ENCODE measurements around the gene COLEC12.
"Not testable (repeated sequence)": the region's sequence is repeated elsewhere in the genome, so short reads cannot be mapped to it uniquely, and the experiment has no call there.

Gene COLEC12

DNA sequence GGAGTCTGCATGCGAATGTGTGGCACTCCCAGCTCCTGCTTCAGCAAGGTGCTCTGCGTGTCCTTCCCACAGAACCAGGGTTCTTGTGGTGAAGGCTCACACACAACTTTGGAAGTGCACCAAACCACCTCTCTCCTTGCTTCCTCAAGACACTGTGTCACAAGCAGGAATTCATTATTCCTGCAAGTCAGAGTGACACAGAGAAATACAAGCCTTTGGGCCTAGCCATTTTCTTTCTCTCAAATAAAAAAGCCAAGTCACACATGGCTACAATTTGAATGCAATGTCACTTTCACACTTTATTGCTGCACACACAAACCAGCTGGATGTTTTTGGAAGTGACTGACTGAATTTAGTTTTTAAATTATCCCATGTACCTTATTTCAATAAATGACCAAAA is 202.6 kb downstream of the COLEC12 start:
- Histone ChIP-seq H3K27ac (ENCODE audit: insufficient read depth, low read depth, low read length, poor library complexity, severe bottlenecking) (no peak overlapping the region), H3K4me1 (ENCODE audit: control insufficient read depth, insufficient read depth, low read length) (no peaks in the 10 kb centered on the region), H3K4me3 (ENCODE audit: insufficient read depth, low read depth, low read length) (no peak overlapping the region), H3K27me3 (ENCODE audit: control insufficient read depth, insufficient read depth, low read length, poor library complexity, severe bottlenecking) (no peaks in the 10 kb centered on the region), H3K9me3 (ENCODE audit: control insufficient read depth, low read length) (no peaks in the 10 kb centered on the region), H3K36me3 (ENCODE audit: control insufficient read depth, insufficient read depth, low read length) (no peaks in the 10 kb centered on the region)
- WGBS, 2 experiments: 91 to 94% methylated on average over 2 of the region's 2 CpGs

DNA sequence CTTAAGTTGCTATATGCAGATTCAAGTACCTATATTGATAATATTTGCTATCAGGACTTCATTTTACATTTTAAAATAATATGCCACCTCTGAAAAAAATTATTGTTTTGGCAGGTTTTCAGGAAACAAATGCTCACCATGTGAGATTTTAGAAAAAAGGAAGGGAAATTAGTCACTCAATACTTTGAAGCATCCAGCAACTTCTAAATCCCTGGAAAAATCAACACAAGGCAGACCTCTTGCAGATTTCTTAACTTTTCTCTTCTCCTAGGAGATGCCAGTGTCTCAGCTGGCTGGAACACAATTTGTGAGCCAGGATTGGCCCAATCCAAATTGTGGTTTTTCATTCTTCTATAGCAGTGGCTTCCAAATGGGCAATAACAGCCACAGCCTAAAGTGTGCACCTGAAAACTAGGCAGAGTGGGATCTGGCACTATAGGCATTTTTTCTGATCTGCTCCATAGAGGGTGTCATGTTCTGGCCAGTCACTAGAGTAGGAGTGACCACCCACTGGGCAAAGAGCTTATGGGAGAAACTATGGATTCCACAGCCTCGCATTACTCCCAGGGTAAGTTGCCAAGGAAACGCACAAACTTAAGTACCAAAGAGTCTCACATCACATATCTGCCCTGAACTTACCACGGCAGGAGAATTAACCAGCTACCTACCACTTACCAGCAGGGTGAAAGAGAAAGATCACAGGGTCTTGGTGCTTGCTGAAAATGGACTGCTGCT is 204.6 kb downstream of the COLEC12 start:
- Histone ChIP-seq H3K4me1 (ENCODE audit: control insufficient read depth, insufficient read depth, low read length) (no peaks in the 10 kb centered on the region), H3K9me3 (ENCODE audit: control insufficient read depth, low read length) (no peaks in the 10 kb centered on the region), H3K27ac (ENCODE audit: insufficient read depth, low read depth, low read length, poor library complexity, severe bottlenecking) (no peak overlapping the region), H3K4me3 (ENCODE audit: insufficient read depth, low read depth, low read length) (no peak overlapping the region), H3K27me3 (ENCODE audit: control insufficient read depth, insufficient read depth, low read length, poor library complexity, severe bottlenecking) (no peaks in the 10 kb centered on the region), H3K36me3 (ENCODE audit: control insufficient read depth, insufficient read depth, low read length) (no peaks in the 10 kb centered on the region)
- 60 to 65% methylated on average over 3 of the region's 3 CpGs for WGBS, 2 experiments

DNA sequence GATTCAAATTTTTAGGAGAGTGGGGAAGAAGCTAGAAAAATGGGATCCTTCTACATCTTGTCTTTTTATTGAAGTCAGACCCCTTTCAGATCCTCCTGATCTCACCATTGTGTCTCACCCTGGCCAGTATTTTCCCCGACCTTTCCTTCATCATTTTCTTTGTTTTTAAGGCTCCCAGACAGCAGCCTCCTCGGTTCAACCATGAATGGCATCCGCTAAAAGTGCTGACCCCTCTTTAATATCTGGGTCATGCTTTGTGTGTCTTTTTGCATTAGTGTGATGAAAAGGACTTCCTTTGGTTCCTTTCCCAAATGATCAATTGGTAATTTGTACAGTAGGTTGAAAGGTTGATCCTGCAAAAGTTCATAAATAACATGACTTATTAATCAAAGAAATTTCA is 205.9 kb downstream of the COLEC12 start:
- Histone ChIP-seq H3K27ac (ENCODE audit: insufficient read depth, low read depth, low read length, poor library complexity, severe bottlenecking) (no peak overlapping the region), H3K4me3 (ENCODE audit: insufficient read depth, low read depth, low read length) (no peak overlapping the region), H3K27me3 (ENCODE audit: control insufficient read depth, insufficient read depth, low read length, poor library complexity, severe bottlenecking) (no peaks in the 10 kb centered on the region), H3K36me3 (ENCODE audit: control insufficient read depth, insufficient read depth, low read length) (no peaks in the 10 kb centered on the region), H3K4me1 (ENCODE audit: control insufficient read depth, insufficient read depth, low read length) (no peaks in the 10 kb centered on the region), H3K9me3 (ENCODE audit: control insufficient read depth, low read length) (no peaks in the 10 kb centered on the region)
- WGBS, 2 experiments: 83 to 88% methylated on average over 3 of the region's 3 CpGs

DNA sequence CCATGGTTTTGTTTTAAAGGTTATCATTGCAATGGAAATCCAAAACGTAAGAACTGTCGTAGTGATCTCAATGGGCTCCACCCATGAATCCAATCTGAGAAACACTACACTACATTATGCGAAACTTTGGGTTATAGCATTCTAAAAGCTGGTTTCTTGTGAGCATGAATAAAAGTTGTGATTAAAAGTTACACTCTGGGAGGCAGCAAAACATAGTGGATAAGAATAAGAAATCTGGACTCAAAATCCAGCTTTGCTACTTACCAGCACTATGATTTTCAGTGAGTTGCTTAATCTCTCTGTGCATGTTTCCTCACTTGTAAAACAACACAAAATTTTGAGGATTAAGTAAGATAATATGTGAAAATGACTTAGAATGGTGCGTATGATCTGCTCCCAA is 207.0 kb downstream of the COLEC12 start:
- no peak overlapping the region for H3K4me3 ChIP-seq (ENCODE audit: insufficient read depth, low read depth, low read length)
- WGBS, 2 experiments: 95 to 99% methylated on average over 3 to 4 of the region's 4 CpGs
- no peaks in the 10 kb centered on the region for H3K27me3 ChIP-seq (ENCODE audit: control insufficient read depth, insufficient read depth, low read length, poor library complexity, severe bottlenecking)
- no peaks in the 10 kb centered on the region for H3K9me3 ChIP-seq (ENCODE audit: control insufficient read depth, low read length)
- H3K36me3 ChIP-seq (ENCODE audit: control insufficient read depth, insufficient read depth, low read length): no peaks in the 10 kb centered on the region
- no peak overlapping the region for H3K27ac ChIP-seq (ENCODE audit: insufficient read depth, low read depth, low read length, poor library complexity, severe bottlenecking)
- no peaks in the 10 kb centered on the region for H3K4me1 ChIP-seq (ENCODE audit: control insufficient read depth, insufficient read depth, low read length)

DNA sequence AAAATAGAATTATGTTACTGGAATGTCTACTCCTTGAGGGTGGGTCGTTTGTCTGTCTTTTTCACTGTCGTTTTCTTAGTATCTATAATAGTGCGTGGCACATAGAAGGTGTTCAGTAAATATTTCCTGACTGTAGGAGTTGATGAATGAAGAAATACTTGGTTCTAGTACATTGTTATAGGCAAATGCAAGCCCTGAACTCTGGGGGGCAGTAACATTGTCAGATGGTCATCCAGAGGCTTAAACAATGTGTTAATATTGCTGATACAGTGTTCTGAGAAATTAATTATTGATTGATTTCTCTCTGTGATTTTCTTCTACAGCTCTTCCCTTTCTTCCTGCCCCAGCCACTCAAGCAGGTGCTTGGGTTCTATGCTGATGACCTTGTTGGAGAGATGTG is 208.2 kb downstream of the COLEC12 start:
- 89 to 90% methylated on average over 3 of the region's 3 CpGs for WGBS, 2 experiments
- no peaks in the 10 kb centered on the region for H3K9me3 ChIP-seq (ENCODE audit: control insufficient read depth, low read length)
- H3K27ac ChIP-seq (ENCODE audit: insufficient read depth, low read depth, low read length, poor library complexity, severe bottlenecking): no peak overlapping the region
- no peak overlapping the region for H3K4me3 ChIP-seq (ENCODE audit: insufficient read depth, low read depth, low read length)
- H3K36me3 ChIP-seq (ENCODE audit: control insufficient read depth, insufficient read depth, low read length): no peaks in the 10 kb centered on the region
- H3K4me1 ChIP-seq (ENCODE audit: control insufficient read depth, insufficient read depth, low read length): no peaks in the 10 kb centered on the region
- no peaks in the 10 kb centered on the region for H3K27me3 ChIP-seq (ENCODE audit: control insufficient read depth, insufficient read depth, low read length, poor library complexity, severe bottlenecking)

DNA sequence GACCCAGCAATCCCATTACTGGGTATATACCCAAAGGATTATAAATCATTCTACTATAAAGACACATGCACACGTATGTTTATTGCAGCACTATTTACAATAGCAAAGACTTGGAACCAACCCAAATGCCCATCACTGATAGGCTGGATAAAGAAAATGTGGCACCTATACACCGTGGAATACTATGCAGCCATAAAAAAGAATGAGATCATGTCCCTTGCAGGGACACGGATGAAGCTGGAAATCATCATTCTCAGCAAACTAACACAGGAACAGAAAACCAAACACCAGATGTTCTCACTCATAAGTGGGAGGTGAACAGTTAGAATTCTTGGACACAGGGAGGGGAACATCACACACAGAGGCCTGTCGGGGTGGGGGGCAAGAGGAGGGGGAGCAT is 210.5 kb downstream of the COLEC12 start:
- WGBS, 2 experiments: 79% methylated on average over 4 of the region's 4 CpGs
- H3K4me3 ChIP-seq (ENCODE audit: insufficient read depth, low read depth, low read length); H3K36me3 ChIP-seq (ENCODE audit: control insufficient read depth, insufficient read depth, low read length); H3K27ac ChIP-seq (ENCODE audit: insufficient read depth, low read depth, low read length, poor library complexity, severe bottlenecking); H3K9me3 ChIP-seq (ENCODE audit: control insufficient read depth, low read length); H3K27me3 ChIP-seq (ENCODE audit: control insufficient read depth, insufficient read depth, low read length, poor library complexity, severe bottlenecking); H3K4me1 ChIP-seq (ENCODE audit: control insufficient read depth, insufficient read depth, low read length): not testable (repeated sequence)

DNA sequence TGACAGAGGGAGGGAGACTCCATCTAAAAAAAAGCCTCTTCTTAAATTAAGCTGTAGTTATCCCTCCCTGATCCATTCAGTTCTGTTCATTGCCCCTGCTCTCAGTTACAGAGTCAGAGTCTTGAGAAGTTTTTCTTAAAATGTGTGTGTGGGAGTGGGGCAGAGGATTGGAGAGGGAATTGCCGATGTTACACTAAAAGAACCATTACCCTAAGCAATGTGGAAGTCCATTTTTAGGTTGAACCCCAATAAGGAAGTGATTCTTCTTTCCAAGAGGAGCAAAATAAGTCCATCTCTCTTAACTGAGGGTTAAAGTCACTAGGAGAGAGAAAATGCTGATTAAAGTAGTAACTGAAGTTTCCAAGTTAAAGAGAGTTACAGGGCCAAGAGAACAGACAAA is 211.5 kb downstream of the COLEC12 start:
- 0% methylated on average over 1 of the region's 1 CpG for WGBS, 2 experiments
- Histone ChIP-seq H3K9me3 (ENCODE audit: control insufficient read depth, low read length) (no peaks in the 10 kb centered on the region), H3K27ac (ENCODE audit: insufficient read depth, low read depth, low read length, poor library complexity, severe bottlenecking) (no peak overlapping the region), H3K4me3 (ENCODE audit: insufficient read depth, low read depth, low read length) (no peak overlapping the region), H3K4me1 (ENCODE audit: control insufficient read depth, insufficient read depth, low read length) (no peaks in the 10 kb centered on the region), H3K27me3 (ENCODE audit: control insufficient read depth, insufficient read depth, low read length, poor library complexity, severe bottlenecking) (no peaks in the 10 kb centered on the region), H3K36me3 (ENCODE audit: control insufficient read depth, insufficient read depth, low read length) (no peaks in the 10 kb centered on the region)

DNA sequence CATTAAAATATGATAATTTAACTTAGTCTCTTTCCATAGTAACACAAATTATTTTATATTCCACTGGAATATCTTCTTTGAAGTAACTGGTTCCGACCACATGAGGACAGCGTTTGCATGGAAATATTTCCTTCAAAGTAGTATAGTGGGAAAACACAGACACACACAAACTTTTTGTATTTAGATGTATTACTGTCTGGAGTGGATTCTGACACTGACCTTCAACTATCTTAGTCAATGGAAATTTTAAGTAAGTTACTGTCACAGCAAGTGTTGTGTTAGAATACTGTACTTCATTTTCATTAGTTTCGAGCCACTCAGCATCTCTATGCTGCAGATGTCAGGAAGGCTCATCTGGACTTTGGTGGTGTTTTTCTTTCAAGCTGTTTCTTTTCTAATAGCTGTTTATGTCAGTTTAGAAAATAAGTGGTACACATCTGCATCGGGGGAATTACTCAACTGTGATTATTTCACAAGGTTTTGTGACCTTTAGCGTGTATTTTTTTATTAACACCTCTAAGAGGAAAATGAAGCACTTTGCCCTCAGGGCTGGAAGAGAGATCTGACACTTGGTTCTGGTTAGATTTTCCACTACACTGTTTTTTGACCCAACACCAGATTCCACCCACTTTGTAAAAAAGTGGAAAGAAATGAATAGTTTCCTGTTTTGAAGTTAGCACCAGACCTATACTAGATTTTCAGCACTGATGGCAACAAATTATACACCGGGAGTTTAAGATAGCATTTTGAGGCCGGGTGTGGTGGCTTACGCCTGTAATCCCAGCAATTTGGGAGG is 213.8 kb downstream of the COLEC12 start:
- no peak overlapping the region for H3K27ac ChIP-seq (ENCODE audit: insufficient read depth, low read depth, low read length, poor library complexity, severe bottlenecking)
- H3K4me3 ChIP-seq (ENCODE audit: insufficient read depth, low read depth, low read length): no peak overlapping the region
- H3K27me3 ChIP-seq (ENCODE audit: control insufficient read depth, insufficient read depth, low read length, poor library complexity, severe bottlenecking): no peaks in the 10 kb centered on the region
- no peaks in the 10 kb centered on the region for H3K9me3 ChIP-seq (ENCODE audit: control insufficient read depth, low read length)
- no peaks in the 10 kb centered on the region for H3K4me1 ChIP-seq (ENCODE audit: control insufficient read depth, insufficient read depth, low read length)
- H3K36me3 ChIP-seq (ENCODE audit: control insufficient read depth, insufficient read depth, low read length): no peaks in the 10 kb centered on the region
- 89 to 95% methylated on average over 6 to 8 of the region's 8 CpGs for WGBS, 2 experiments

DNA sequence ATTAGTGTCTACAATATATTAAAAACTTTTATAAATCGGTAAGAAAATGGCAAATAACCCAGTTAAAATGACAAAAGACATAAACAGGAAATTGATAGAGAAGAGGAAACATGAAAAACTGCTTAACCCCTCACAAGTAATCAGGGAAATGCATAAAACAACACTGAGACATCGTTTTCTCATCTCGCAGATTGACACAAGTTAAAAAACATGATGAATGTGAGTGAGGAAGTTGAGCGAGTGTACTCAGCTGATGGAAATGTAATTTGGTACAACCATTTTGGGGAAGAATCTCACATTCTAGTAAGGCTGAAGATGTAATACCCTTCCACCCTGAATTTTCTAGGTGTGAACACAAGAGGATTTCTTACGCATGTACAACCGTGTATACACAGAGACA is 214.7 kb downstream of the COLEC12 start:
- H3K27ac ChIP-seq (ENCODE audit: insufficient read depth, low read depth, low read length, poor library complexity, severe bottlenecking): no peak overlapping the region
- 89 to 99% methylated on average over 5 of the region's 6 CpGs for WGBS, 2 experiments
- H3K4me1 ChIP-seq (ENCODE audit: control insufficient read depth, insufficient read depth, low read length): no peaks in the 10 kb centered on the region
- no peaks in the 10 kb centered on the region for H3K9me3 ChIP-seq (ENCODE audit: control insufficient read depth, low read length)
- no peak overlapping the region for H3K4me3 ChIP-seq (ENCODE audit: insufficient read depth, low read depth, low read length)
- no peaks in the 10 kb centered on the region for H3K27me3 ChIP-seq (ENCODE audit: control insufficient read depth, insufficient read depth, low read length, poor library complexity, severe bottlenecking)
- H3K36me3 ChIP-seq (ENCODE audit: control insufficient read depth, insufficient read depth, low read length): no peaks in the 10 kb centered on the region

DNA sequence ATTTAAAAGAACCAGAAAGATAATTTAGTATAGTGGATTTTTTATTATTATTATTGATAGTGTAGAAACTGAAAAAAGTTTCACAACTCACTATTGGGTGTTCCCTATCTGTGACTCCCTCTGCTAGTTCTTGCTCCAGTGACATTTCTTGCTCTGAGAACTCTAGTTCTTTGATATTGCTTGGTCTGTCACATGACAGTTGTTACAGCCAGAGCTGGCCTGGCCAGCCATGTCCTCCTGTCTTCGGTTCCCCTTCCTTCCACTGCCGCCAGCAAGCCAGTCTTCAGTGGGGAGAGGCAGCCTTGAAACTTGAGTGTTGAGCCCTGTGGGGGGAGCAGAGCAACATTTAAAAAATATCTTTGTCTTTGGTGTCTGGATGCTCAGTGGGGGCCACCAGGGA is 225.0 kb downstream of the COLEC12 start:
- no peak overlapping the region for H3K4me3 ChIP-seq (ENCODE audit: insufficient read depth, low read depth, low read length)
- 91 to 96% methylated on average over 2 of the region's 2 CpGs for WGBS, 2 experiments
- H3K27me3 ChIP-seq (ENCODE audit: control insufficient read depth, insufficient read depth, low read length, poor library complexity, severe bottlenecking): no peaks in the 10 kb centered on the region
- H3K36me3 ChIP-seq (ENCODE audit: control insufficient read depth, insufficient read depth, low read length): no peaks in the 10 kb centered on the region
- no peaks in the 10 kb centered on the region for H3K9me3 ChIP-seq (ENCODE audit: control insufficient read depth, low read length)
- H3K4me1 ChIP-seq (ENCODE audit: control insufficient read depth, insufficient read depth, low read length): no peaks in the 10 kb centered on the region
- no peak overlapping the region for H3K27ac ChIP-seq (ENCODE audit: insufficient read depth, low read depth, low read length, poor library complexity, severe bottlenecking)

Data from ectodermal cell (in vitro differentiated cells).